CD4-positive, alpha-beta T cell treated with Interleukin-4 for 1 hour (primary cell): ENCODE results near the gene ARHGAP24.
"Not testable (repeated sequence)": the region's sequence is repeated elsewhere in the genome, so short reads cannot be mapped to it uniquely, and the experiment has no call there.

Source experiments
- DNase-seq, 2 donors: peaks; one replicate each; pipeline ENCODE4 v3.0.0-alpha.2; 2020 to 2022

The ARHGAP24 gene

GRCh38 chr4:85659610-85660218 is 184.8 kb downstream of the ARHGAP24 start:
- DNase-seq: no peak

- DNase-seq: not testable (repeated sequence)
These were observed 191.7 kb downstream of the ARHGAP24 start for GRCh38 chr4:85666625-85667024.

GRCh38 chr4:85669204-85669603 is 194.3 kb downstream of the ARHGAP24 start:
- DNase-seq: peak in 1 of 2 donors; percentile 12

GRCh38 chr4:85669992-85670548 is 195.1 kb downstream of the ARHGAP24 start:
- DNase-seq: no peak

GRCh38 chr4:85671120-85671519 is 196.2 kb downstream of the ARHGAP24 start:
- DNase-seq: no peak

- DNase-seq: no peak
These were observed 197.2 kb downstream of the ARHGAP24 start for GRCh38 chr4:85672116-85672515.

GRCh38 chr4:85672959-85673358 is 198.0 kb downstream of the ARHGAP24 start:
- DNase-seq: no peak

GRCh38 chr4:85673540-85673939 is 198.6 kb downstream of the ARHGAP24 start:
- no peak for DNase-seq

GRCh38 chr4:85675076-85676049 is 200.4 kb downstream of the ARHGAP24 start:
- no peak for DNase-seq

GRCh38 chr4:85676050-85676425 is 201.1 kb downstream of the ARHGAP24 start:
- no peak for DNase-seq

- DNase-seq: no peak
These were observed 202.1 kb downstream of the ARHGAP24 start for GRCh38 chr4:85676850-85677590.

- peak; percentile 9 to 32 for DNase-seq
These were observed 206.3 kb downstream of the ARHGAP24 start for GRCh38 chr4:85681221-85681657.

GRCh38 chr4:85681921-85682320 is 207.0 kb downstream of the ARHGAP24 start:
- no peak for DNase-seq

- no peak for DNase-seq
These were observed 207.4 kb downstream of the ARHGAP24 start for GRCh38 chr4:85682391-85682790.

GRCh38 chr4:85684676-85685075 is 209.7 kb downstream of the ARHGAP24 start:
- DNase-seq: no peak

GRCh38 chr4:85686398-85686797 is 211.4 kb downstream of the ARHGAP24 start:
- DNase-seq: no peak

GRCh38 chr4:85688055-85688740 is 213.2 kb downstream of the ARHGAP24 start:
- no peak for DNase-seq

GRCh38 chr4:85696661-85697060 is 221.7 kb downstream of the ARHGAP24 start:
- DNase-seq: no peak

- DNase-seq: no peak
These were observed 222.9 kb downstream of the ARHGAP24 start for GRCh38 chr4:85697854-85698253.

- DNase-seq: no peak
These were observed 225.4 kb downstream of the ARHGAP24 start for GRCh38 chr4:85700362-85700761.

- no peak for DNase-seq
These were observed 226.9 kb downstream of the ARHGAP24 start for GRCh38 chr4:85701861-85702321.

- DNase-seq: no peak
These were observed 228.1 kb downstream of the ARHGAP24 start for GRCh38 chr4:85703096-85703495.
